GM10248 (cell line): ENCODE results near the gene SNAI3.

Experiments
- CTCF ChIA-PET: fragments of 300-600 bp; sonication (Branson Sonifier 250); formaldehyde crosslinking; extraction: SDS; loops from one replicate; lab custom pipeline; 2021; ENCODE audit warnings: antibody characterized with exemption; lab: Yijun Ruan, JAX
- POLR2A ChIA-PET: fragments of 350-650 bp; sonication (Branson Sonifier 250); formaldehyde crosslinking; extraction: SDS; loops from one replicate; lab custom pipeline; 2020; ENCODE audit warnings: antibody characterized with exemption; lab: Yijun Ruan, JAX
- DNase-seq: peaks from one replicate; pipeline ENCODE4 v3.0.0; 2012; ENCODE audit errors: extremely low spot score
- TF ChIP-seq, protein P1 (sequence below): IDR thresholded peaks from 2 replicates; pipeline ENCODE4 v1.5.1; 2012; ENCODE audit warnings: mild to moderate bottlenecking, low read depth; ENCODE audit errors: extremely low read depth, missing control alignments, control extremely low read depth

The SNAI3 gene

DNA sequence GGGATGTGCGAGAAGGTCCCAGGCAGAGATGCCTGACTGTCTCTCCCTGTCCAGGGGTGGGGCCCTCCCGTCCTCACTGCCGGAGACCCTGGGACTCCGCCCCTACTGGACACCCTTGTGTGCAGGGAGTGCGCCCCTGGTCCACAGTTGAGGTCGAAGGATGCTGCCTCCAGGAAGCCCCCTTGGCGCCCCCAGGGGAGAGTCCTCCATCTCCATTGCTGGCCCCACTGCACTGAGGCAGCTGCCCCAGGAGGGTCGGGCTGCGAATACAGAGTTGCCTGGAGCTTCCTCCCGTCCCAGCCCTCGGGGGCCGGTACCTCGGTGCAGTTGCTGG lies 46.6 kb upstream of the SNAI3 start:
- ChIA-PET POLR2A (no interaction called here), CTCF (interaction anchor here (1.4 to 1.6 kb wide), 2 partner anchors 11 to 15 kb away, joined by 3 to 6 read pairs; no protein-coding TSS in a partner anchor)
- TF ChIP-seq, protein P1, sequence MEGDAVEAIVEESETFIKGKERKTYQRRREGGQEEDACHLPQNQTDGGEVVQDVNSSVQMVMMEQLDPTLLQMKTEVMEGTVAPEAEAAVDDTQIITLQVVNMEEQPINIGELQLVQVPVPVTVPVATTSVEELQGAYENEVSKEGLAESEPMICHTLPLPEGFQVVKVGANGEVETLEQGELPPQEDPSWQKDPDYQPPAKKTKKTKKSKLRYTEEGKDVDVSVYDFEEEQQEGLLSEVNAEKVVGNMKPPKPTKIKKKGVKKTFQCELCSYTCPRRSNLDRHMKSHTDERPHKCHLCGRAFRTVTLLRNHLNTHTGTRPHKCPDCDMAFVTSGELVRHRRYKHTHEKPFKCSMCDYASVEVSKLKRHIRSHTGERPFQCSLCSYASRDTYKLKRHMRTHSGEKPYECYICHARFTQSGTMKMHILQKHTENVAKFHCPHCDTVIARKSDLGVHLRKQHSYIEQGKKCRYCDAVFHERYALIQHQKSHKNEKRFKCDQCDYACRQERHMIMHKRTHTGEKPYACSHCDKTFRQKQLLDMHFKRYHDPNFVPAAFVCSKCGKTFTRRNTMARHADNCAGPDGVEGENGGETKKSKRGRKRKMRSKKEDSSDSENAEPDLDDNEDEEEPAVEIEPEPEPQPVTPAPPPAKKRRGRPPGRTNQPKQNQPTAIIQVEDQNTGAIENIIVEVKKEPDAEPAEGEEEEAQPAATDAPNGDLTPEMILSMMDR, result no peak
- DNase-seq, result no peak

- no peak for DNase-seq
- ChIA-PET CTCF (interaction anchor here (1.6 kb wide), 1 partner anchor 11 kb away, joined by 6 read pairs; no protein-coding TSS in a partner anchor), POLR2A (no interaction called here)
- TF ChIP-seq, protein P1, result no peak
These were observed 46.1 kb upstream of the SNAI3 start for GRCh38 chr16:88732172-88732960.

GRCh38 chr16:88731699-88732098 lies 45.4 kb upstream of the SNAI3 start:
- TF ChIP-seq, protein P1, result no peak
- ChIA-PET POLR2A (no interaction called here), CTCF (no interaction called here)
- no peak for DNase-seq

DNA sequence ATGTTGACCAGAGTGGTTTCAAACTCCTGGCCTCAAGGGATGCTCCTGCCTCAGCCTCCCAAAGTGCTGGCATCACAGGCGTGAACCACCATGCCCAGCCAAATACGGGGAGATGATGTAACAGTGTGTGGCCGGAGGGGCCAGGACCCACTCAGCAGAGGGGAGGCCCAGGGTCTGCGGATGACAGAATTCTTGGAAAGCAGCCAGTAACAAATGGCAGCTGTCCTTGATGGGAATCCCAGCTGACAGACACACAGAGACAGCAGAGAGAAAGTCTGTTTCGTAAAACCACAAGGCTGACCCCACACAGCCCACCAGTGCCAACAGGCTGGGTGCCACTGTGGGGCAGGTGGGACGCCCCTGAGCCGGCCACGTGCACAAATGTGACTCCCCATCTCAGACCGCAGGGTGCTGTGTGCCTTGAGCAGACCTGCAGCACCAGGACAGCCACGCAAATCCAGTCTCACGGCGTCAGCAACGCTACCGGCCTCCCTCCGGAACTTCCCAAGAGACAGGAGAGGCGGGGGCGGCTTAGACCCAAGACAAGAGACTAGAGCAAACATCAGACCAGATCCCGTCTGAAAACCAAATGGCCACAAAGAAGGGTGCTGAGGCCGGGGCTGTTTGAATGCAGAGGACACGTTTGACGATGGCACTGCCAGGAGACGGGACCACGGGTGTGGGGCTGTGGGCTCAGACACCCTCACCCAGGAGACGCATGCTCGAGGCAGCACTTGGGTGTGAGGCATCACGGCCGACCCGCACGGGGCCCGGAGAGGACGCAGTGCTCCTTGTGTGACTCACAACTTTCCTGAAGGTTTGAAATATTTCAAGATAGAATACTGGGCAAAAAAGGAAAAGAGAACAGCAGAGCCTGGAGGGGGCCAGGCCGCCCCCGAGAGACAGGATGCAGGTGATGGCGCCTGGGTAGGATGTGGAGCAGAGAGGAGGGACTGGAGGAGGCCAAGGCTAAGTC lies 44.6 kb upstream of the SNAI3 start:
- CTCF ChIA-PET, result no interaction called here
- DNase-seq, result no peak
- TF ChIP-seq, protein P1, result no peak
- POLR2A ChIA-PET, result interaction anchor here (0.6 kb wide), 1 partner anchor 89 kb away, joined by 4 read pairs; no protein-coding TSS in a partner anchor

DNA sequence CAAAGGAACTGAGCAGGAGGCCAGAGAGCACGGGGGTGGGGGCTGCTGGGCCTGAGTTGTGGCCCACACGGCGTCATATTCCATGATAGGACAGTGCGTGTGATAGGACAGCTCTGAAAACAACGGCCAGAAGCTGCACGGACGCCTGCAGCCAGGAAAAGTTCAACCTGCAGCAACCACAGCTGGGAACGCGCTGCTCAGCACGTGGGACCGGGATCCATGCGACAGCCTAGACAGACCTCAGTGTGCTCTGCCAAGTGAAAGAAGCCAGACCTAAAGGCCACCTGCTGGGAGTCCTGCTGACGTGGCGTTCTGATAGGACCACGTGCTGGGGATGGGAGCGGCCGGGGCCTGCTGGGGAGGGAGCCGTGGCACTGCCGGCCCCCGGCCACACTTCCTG lies 41.6 kb upstream of the SNAI3 start:
- ChIA-PET POLR2A (no interaction called here), CTCF (interaction anchor here (1.2 to 1.4 kb wide), 2 partner anchors 10 to 16 kb away, joined by 3 to 5 read pairs; no protein-coding TSS in a partner anchor)
- no peak for DNase-seq
- TF ChIP-seq, protein P1, result no peak

- CTCF ChIA-PET, result interaction anchor here (1.1 to 1.4 kb wide), 3 partner anchors 10 to 16 kb away, joined by 3 to 5 read pairs (median 5); no protein-coding TSS in a partner anchor
- TF ChIP-seq, protein P1, result no peak
- POLR2A ChIA-PET, result no interaction called here
- no peak for DNase-seq
These were observed 40.7 kb upstream of the SNAI3 start for GRCh38 chr16:88726981-88727380.
